NT2/D1 (cell line): ENCODE results near the gene MAGI1.

ENCODE experiments used
- YY1 ChIP-seq: IDR thresholded peaks from 2 replicates; pipeline ENCODE4 v1.6.1; 2011; ENCODE audit not compliant: insufficient read length, insufficient read depth
- ZNF274 ChIP-seq: IDR thresholded peaks from 2 replicates; pipeline ENCODE4 v1.6.1; 2011; ENCODE audit warnings: mild to moderate bottlenecking, low read depth, low read length

DNA sequence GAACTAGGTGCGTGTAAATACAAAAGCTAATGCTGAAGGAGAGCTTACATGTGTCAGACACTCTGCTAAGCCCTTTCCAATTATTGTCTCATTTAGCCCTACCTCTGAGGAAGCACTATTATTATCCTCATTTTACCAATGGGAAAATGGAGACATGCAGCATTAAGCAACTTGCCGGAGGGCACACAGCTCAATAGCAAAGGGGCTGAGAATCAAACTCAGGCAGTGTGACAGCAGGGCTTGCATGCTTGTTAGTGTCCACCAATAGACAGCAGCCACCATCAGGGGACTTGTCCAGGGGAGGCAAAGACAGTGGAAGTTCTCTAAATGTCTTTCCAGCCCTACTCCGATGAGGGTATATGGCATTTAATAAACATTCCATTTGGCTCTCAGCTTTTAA lies 548.6 kb downstream of the MAGI1 start:
- TF ChIP-seq YY1 (no peak), ZNF274 (no peak)
